ENCODE measurements around the gene RRAS2. TPM values are rescaled to one million over a fixed set of nuclear protein-coding genes. Genes with fewer than 3 reads are reported as not detected.
A peak's percentile ranks its signal among the peaks of the same experiment; 100 is the strongest.

Gene RRAS2
- total and polyA plus RNA-seq, 2 donors (not counting 3 experiments of a cell fraction or from before 2014, with no cell fraction given) = 30.1 to 80.5 TPM

- no peak overlapping the region for H3K4me3 ChIP-seq (replicated peaks in 1 of 3; ENCODE audit: insufficient read depth in 1 of 3, low read depth in 1 of 3, low read length in 3 of 3)
- TF ChIP-seq GATA2 (IDR thresholded peaks at IDR 0.05; ENCODE audit: insufficient read depth, insufficient read length, low read depth, low read length) (no peak), CTCF (IDR thresholded peaks at IDR 0.05; ENCODE audit: extremely low read depth in 1 of 2, insufficient read depth in 1 of 2, low read depth in 1 of 2, low read length in 2 of 2) (no peak), EZH2 (IDR thresholded peaks at IDR 0.05; ENCODE audit: borderline replicate concordance, low read depth, low read length, severe bottlenecking) (no peak), MYC (IDR thresholded peaks at IDR 0.05; ENCODE audit: low read depth, low read length) (no peak), POLR2AphosphoS5 (IDR thresholded peaks at IDR 0.05; ENCODE audit: insufficient read depth, low read depth, low read length) (no peak), JUN (IDR thresholded peaks at IDR 0.05; ENCODE audit: borderline replicate concordance, insufficient read depth, insufficient read length, low read depth) (no peak)
- FAIRE-seq = peak; percentile 46
- H2AFZ ChIP-seq (ENCODE audit: low read depth, low read length) = no peak overlapping the region
- H3K4me2 ChIP-seq (ENCODE audit: insufficient read depth, low read length) = no peak overlapping the region
- no TSS peak for BruUV-seq (replicated peaks)
- no peaks in the 10 kb centered on the region for H3K36me3 ChIP-seq (ENCODE audit: control insufficient read depth in 2 of 2, extremely low read depth in 1 of 2, insufficient read depth in 2 of 2, low read length in 2 of 2)
- POLR2A ChIA-PET = no interaction called here
- no peak for DNase-seq (ENCODE audit: low read depth, low spot score)
- no peaks in the 10 kb centered on the region for H3K79me2 ChIP-seq (ENCODE audit: control insufficient read depth, insufficient read depth, low read length)
- H3K9me3 ChIP-seq (replicated peaks; ENCODE audit: control insufficient read depth, insufficient read depth, low read length) = no peaks in the 10 kb centered on the region
- dilution Hi-C loops (cut with MboI; ENCODE audit: extremely low pct_ligation_motif_present, low sequenced_read_pairs) (no loop called here), intact Hi-C loops (cut with micrococcal nuclease) (no loop called here)
- no peaks in the 10 kb centered on the region for H4K20me1 ChIP-seq (replicated peaks; ENCODE audit: control insufficient read depth, extremely low read depth, insufficient read depth, low read length)
- no peaks in the 10 kb centered on the region for H3K27me3 ChIP-seq (ENCODE audit: control insufficient read depth in 2 of 2, insufficient read depth in 2 of 2, low read length in 2 of 2)
- CTCF ChIA-PET = interaction anchor here (1.3 to 1.4 kb wide), 2 partner anchors 25 to 61 kb away, joined by 6 to 16 read pairs; no protein-coding TSS in a partner anchor
- no peak overlapping the region for H3K9ac ChIP-seq (replicated peaks; ENCODE audit: extremely low read depth, insufficient read depth, low read length)
- no peaks in the 10 kb centered on the region for H3K9me1 ChIP-seq (replicated peaks; ENCODE audit: control insufficient read depth, extremely low read depth, insufficient read depth, low read length)
- H3K4me1 ChIP-seq (ENCODE audit: control insufficient read depth, extremely low read depth, insufficient read depth, low read length) = peaks cover 9% of the 10 kb centered on the region
- no peak overlapping the region for H3K27ac ChIP-seq (ENCODE audit: insufficient read depth, low read depth, low read length)
These were observed 34.9 kb upstream of the RRAS2 start for GRCh38 chr11:14393889-14394288.

GRCh38 chr11:14393129-14393528, 34.1 kb upstream of the RRAS2 start:
- Histone ChIP-seq H4K20me1 (replicated peaks; ENCODE audit: control insufficient read depth, extremely low read depth, insufficient read depth, low read length) (no peaks in the 10 kb centered on the region), H3K36me3 (ENCODE audit: control insufficient read depth in 2 of 2, extremely low read depth in 1 of 2, insufficient read depth in 2 of 2, low read length in 2 of 2) (no peaks in the 10 kb centered on the region), H3K27me3 (ENCODE audit: control insufficient read depth in 2 of 2, insufficient read depth in 2 of 2, low read length in 2 of 2) (no peaks in the 10 kb centered on the region), H3K27ac (ENCODE audit: insufficient read depth, low read depth, low read length) (no peak overlapping the region), H3K9me3 (replicated peaks; ENCODE audit: control insufficient read depth, insufficient read depth, low read length) (no peaks in the 10 kb centered on the region), H3K4me1 (ENCODE audit: control insufficient read depth, extremely low read depth, insufficient read depth, low read length) (peaks cover 9% of the 10 kb centered on the region), H3K79me2 (ENCODE audit: control insufficient read depth, insufficient read depth, low read length) (no peaks in the 10 kb centered on the region), H3K4me3 (replicated peaks in 1 of 3; ENCODE audit: insufficient read depth in 1 of 3, low read depth in 1 of 3, low read length in 3 of 3) (no peak overlapping the region), H3K9me1 (replicated peaks; ENCODE audit: control insufficient read depth, extremely low read depth, insufficient read depth, low read length) (no peaks in the 10 kb centered on the region), H3K4me2 (ENCODE audit: insufficient read depth, low read length) (no peak overlapping the region), H3K9ac (replicated peaks; ENCODE audit: extremely low read depth, insufficient read depth, low read length) (no peak overlapping the region), H2AFZ (ENCODE audit: low read depth, low read length) (no peak overlapping the region)
- TF ChIP-seq FOS (IDR thresholded peaks at IDR 0.05; ENCODE audit: borderline replicate concordance, insufficient read depth, low read length) (no peak), GATA2 (IDR thresholded peaks at IDR 0.05; ENCODE audit: insufficient read depth, insufficient read length, low read depth, low read length) (no peak), MYC (IDR thresholded peaks at IDR 0.05; ENCODE audit: low read depth, low read length) (no peak), EZH2 (IDR thresholded peaks at IDR 0.05; ENCODE audit: borderline replicate concordance, low read depth, low read length, severe bottlenecking) (no peak), JUN (IDR thresholded peaks at IDR 0.05; ENCODE audit: borderline replicate concordance, insufficient read depth, insufficient read length, low read depth) (no peak), POLR2A (IDR thresholded peaks at IDR 0.05; ENCODE audit: low read depth, low read length) (no peak), MAX (IDR thresholded peaks at IDR 0.05; ENCODE audit: insufficient read depth, insufficient read length) (no peak), CTCF (IDR thresholded peaks at IDR 0.05; ENCODE audit: extremely low read depth in 1 of 2, insufficient read depth in 1 of 2, low read depth in 1 of 2, low read length in 2 of 2) (no peak), POLR2AphosphoS5 (IDR thresholded peaks at IDR 0.05; ENCODE audit: insufficient read depth, low read depth, low read length) (no peak)
- FAIRE-seq = no peak
- dilution Hi-C loops (cut with MboI; ENCODE audit: extremely low pct_ligation_motif_present, low sequenced_read_pairs) = no loop called here
- BruUV-seq (replicated peaks) = no TSS peak
- ChIA-PET CTCF (no interaction called here), POLR2A (no interaction called here)
- intact Hi-C loops (cut with micrococcal nuclease) = no loop called here
- no peak for DNase-seq (ENCODE audit: low read depth, low spot score)

Measured in endothelial cell of umbilical vein (primary cell).